ENCODE data around the gene GALNT6.
"Not testable (repeated sequence)": the region's sequence is repeated elsewhere in the genome, so short reads cannot be mapped to it uniquely, and the experiment has no call there.

GALNT6 gene

GRCh38 chr12:51321882-51322281 is 69.3 kb downstream of the GALNT6 start:
- Histone ChIP-seq H2AFZ (ENCODE audit: low read depth) (no peak overlapping the region), H3K27ac (peak overlapping the region; percentile 75), H3K36me3 (ENCODE audit: insufficient read depth) (no peaks in the 10 kb centered on the region), H3K4me1 (ENCODE audit: low read depth, poor library complexity, severe bottlenecking) (peaks cover 89% of the 10 kb centered on the region), H4K20me1 (ENCODE audit: insufficient read depth) (no peaks in the 10 kb centered on the region), H3K79me2 (ENCODE audit: insufficient read depth, low read depth) (peaks cover 23% of the 10 kb centered on the region; the same call in 1 of the 2 replicates), H3K27me3 (ENCODE audit: insufficient read depth, low read depth) (no peaks in the 10 kb centered on the region), H3K4me3 (IDR thresholded peaks at IDR 0.05; ENCODE audit: insufficient read depth, low read depth, low read length) (no peak overlapping the region), H3K9ac (no peak overlapping the region), H3K4me2 (peak overlapping the region; percentile 72)
- no peak for TF ChIP-seq CTCF (conservative IDR thresholded peaks at IDR 0.05; ENCODE audit: low read depth, low read length)

DNA sequence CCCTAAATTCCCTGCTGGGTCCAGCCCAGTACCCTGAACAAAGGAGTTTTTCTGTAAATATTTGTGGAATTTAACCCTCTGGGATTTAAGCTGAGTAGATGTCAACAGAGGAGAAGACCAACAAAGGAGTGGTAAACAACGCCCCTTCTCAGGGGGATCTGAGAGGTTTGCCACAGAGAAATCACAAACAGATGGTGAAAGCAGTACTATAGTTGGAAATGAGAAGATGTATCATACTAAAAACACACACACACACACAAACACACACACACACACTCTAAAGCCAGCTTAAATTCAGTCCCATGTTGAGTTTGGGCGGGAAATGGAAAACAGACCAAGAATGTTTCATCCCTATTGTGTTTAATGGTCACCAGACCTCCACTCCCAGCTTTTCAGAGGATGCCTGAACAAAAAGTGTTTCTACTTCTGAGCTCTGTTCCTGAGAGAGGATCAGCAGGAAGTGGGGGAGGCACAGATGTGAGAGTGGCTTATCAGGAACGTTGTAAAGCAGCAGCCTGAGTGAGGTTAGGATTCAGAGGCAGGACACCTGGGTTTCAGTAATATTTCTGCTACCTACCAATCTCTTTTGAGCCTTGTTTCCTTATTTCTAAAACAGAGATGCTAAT is 70.4 kb downstream of the GALNT6 start:
- Histone ChIP-seq H3K36me3 (ENCODE audit: insufficient read depth) (no peaks in the 10 kb centered on the region), H3K4me1 (ENCODE audit: low read depth, poor library complexity, severe bottlenecking) (peaks cover 79% of the 10 kb centered on the region), H4K20me1 (ENCODE audit: insufficient read depth) (no peaks in the 10 kb centered on the region), H3K4me2 (peak overlapping the region; percentile 72), H3K27ac (peak overlapping the region; percentile 75), H3K27me3 (ENCODE audit: insufficient read depth, low read depth) (no peaks in the 10 kb centered on the region), H3K79me2 (ENCODE audit: insufficient read depth, low read depth) (peaks cover 23% of the 10 kb centered on the region; the same call in 1 of the 2 replicates), H2AFZ (ENCODE audit: low read depth) (no peak overlapping the region), H3K9ac (peak overlapping the region; percentile 35; the same call in 1 of the 2 replicates), H3K4me3 (IDR thresholded peaks at IDR 0.05; ENCODE audit: insufficient read depth, low read depth, low read length) (no peak overlapping the region)
- no peak for TF ChIP-seq CTCF (conservative IDR thresholded peaks at IDR 0.05; ENCODE audit: low read depth, low read length)

GRCh38 chr12:51320311-51320694 is 70.9 kb downstream of the GALNT6 start:
- Histone ChIP-seq H3K27ac (peak overlapping the region; percentile 75), H3K4me3 (IDR thresholded peaks at IDR 0.05; ENCODE audit: insufficient read depth, low read depth, low read length) (no peak overlapping the region), H3K36me3 (ENCODE audit: insufficient read depth) (no peaks in the 10 kb centered on the region), H3K4me2 (peak overlapping the region; percentile 72), H4K20me1 (ENCODE audit: insufficient read depth) (no peaks in the 10 kb centered on the region), H2AFZ (ENCODE audit: low read depth) (no peak overlapping the region), H3K4me1 (ENCODE audit: low read depth, poor library complexity, severe bottlenecking) (peaks cover 74% of the 10 kb centered on the region), H3K27me3 (ENCODE audit: insufficient read depth, low read depth) (no peaks in the 10 kb centered on the region), H3K9ac (peak overlapping the region; percentile 35; the same call in 1 of the 2 replicates), H3K79me2 (ENCODE audit: insufficient read depth, low read depth) (peaks cover 23% of the 10 kb centered on the region; the same call in 1 of the 2 replicates)
- TF ChIP-seq CTCF (conservative IDR thresholded peaks at IDR 0.05; ENCODE audit: low read depth, low read length), result no peak

- Histone ChIP-seq H4K20me1 (ENCODE audit: insufficient read depth) (no peaks in the 10 kb centered on the region), H3K4me2 (peak overlapping the region; percentile 72), H2AFZ (ENCODE audit: low read depth) (peak overlapping the region; percentile 57; the same call in 1 of the 2 replicates), H3K4me1 (ENCODE audit: low read depth, poor library complexity, severe bottlenecking) (peaks cover 61% of the 10 kb centered on the region), H3K36me3 (ENCODE audit: insufficient read depth) (no peaks in the 10 kb centered on the region), H3K27ac (peak overlapping the region; percentile 75), H3K4me3 (IDR thresholded peaks at IDR 0.05; ENCODE audit: insufficient read depth, low read depth, low read length) (no peak overlapping the region), H3K27me3 (ENCODE audit: insufficient read depth, low read depth) (no peaks in the 10 kb centered on the region), H3K79me2 (ENCODE audit: insufficient read depth, low read depth) (peaks cover 23% of the 10 kb centered on the region; the same call in 1 of the 2 replicates), H3K9ac (no peak overlapping the region; the same call in 1 of the 2 replicates)
- TF ChIP-seq CTCF (conservative IDR thresholded peaks at IDR 0.05; ENCODE audit: low read depth, low read length), result no peak
These were observed 72.2 kb downstream of the GALNT6 start for GRCh38 chr12:51318846-51319599.

- not testable (repeated sequence) for H3K4me3 ChIP-seq (IDR thresholded peaks at IDR 0.05; ENCODE audit: insufficient read depth, low read depth, low read length); H3K36me3 ChIP-seq (ENCODE audit: insufficient read depth); H3K9ac ChIP-seq; H3K27me3 ChIP-seq (ENCODE audit: insufficient read depth, low read depth); H4K20me1 ChIP-seq (ENCODE audit: insufficient read depth)
- H3K79me2 ChIP-seq (ENCODE audit: insufficient read depth, low read depth), result peaks cover 20% of the 10 kb centered on the region; the same call in 1 of the 2 replicates
- peaks cover 60% of the 10 kb centered on the region for H3K4me1 ChIP-seq (ENCODE audit: low read depth, poor library complexity, severe bottlenecking)
- H3K4me2 ChIP-seq, result peak overlapping the region; percentile 72
- peak overlapping the region; percentile 57; the same call in 1 of the 2 replicates for H2AFZ ChIP-seq (ENCODE audit: low read depth)
- peak overlapping the region; percentile 75 for H3K27ac ChIP-seq
These were observed 73.0 kb downstream of the GALNT6 start for GRCh38 chr12:51318057-51318806.
